ENCODE results near the gene RNF227. TPM values are rescaled to one million over a fixed set of nuclear protein-coding genes. Genes with fewer than 3 reads are reported as not detected.

Gene RNF227
- total and polyA plus RNA-seq, 4 donors, result 0.17 to 1.4 (median 0.32) TPM

DNA sequence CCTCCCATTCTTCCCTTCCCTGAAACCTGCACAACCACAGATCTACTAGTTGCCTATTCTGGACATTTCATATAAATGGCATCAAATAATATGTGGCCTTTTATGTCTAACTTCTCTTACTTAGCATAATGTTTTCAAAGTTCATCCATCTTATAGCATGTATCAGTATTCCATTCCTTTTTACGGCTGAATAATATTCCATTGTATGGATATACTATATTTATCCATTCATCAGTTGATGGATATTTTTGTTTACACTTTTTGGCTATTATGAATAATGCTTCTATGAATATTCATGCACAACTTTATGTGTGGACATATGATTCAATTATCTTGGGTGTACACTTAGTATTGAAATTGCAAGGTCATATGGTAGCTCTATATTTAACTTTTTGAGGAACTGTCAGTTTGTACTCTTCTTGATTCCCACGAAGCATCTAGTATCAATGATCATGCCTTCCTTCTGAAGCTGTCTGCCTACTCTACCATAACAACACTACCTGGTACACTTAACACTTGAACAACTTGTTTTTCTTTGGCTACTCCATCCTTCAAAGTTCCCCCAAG is 40.2 kb downstream of the RNF227 start:
- no peaks in the 10 kb centered on the region for H3K27me3 ChIP-seq (ENCODE audit: control insufficient read depth in 4 of 4, insufficient read depth in 4 of 4, low read length in 3 of 4)
- no peak for TF ChIP-seq CTCF (IDR thresholded peaks at IDR 0.05; ENCODE audit: low read depth, low read length, missing input control)
- no peak for TF ChIP-seq HNF4G (IDR thresholded peaks at IDR 0.05)
- TF ChIP-seq, protein P1, sequence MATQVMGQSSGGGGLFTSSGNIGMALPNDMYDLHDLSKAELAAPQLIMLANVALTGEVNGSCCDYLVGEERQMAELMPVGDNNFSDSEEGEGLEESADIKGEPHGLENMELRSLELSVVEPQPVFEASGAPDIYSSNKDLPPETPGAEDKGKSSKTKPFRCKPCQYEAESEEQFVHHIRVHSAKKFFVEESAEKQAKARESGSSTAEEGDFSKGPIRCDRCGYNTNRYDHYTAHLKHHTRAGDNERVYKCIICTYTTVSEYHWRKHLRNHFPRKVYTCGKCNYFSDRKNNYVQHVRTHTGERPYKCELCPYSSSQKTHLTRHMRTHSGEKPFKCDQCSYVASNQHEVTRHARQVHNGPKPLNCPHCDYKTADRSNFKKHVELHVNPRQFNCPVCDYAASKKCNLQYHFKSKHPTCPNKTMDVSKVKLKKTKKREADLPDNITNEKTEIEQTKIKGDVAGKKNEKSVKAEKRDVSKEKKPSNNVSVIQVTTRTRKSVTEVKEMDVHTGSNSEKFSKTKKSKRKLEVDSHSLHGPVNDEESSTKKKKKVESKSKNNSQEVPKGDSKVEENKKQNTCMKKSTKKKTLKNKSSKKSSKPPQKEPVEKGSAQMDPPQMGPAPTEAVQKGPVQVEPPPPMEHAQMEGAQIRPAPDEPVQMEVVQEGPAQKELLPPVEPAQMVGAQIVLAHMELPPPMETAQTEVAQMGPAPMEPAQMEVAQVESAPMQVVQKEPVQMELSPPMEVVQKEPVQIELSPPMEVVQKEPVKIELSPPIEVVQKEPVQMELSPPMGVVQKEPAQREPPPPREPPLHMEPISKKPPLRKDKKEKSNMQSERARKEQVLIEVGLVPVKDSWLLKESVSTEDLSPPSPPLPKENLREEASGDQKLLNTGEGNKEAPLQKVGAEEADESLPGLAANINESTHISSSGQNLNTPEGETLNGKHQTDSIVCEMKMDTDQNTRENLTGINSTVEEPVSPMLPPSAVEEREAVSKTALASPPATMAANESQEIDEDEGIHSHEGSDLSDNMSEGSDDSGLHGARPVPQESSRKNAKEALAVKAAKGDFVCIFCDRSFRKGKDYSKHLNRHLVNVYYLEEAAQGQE (IDR thresholded peaks at IDR 0.05), result no peak
- no peak for TF ChIP-seq HNF4A (conservative IDR thresholded peaks at IDR 0.05)
- TF ChIP-seq RXRA (IDR thresholded peaks at IDR 0.05), result no peak
- TF ChIP-seq TAF1 (conservative IDR thresholded peaks at IDR 0.05), result no peak
- no peak for TF ChIP-seq YY1 (IDR thresholded peaks at IDR 0.05)
- no peak for TF ChIP-seq GABPA (IDR thresholded peaks at IDR 0.05 in 1 of 2, conservative IDR thresholded peaks at IDR 0.05 in 1 of 2)
- TF ChIP-seq JUND (IDR thresholded peaks at IDR 0.05), result no peak
- no peak for TF ChIP-seq SP1 (IDR thresholded peaks at IDR 0.05)
- TF ChIP-seq, protein P2, sequence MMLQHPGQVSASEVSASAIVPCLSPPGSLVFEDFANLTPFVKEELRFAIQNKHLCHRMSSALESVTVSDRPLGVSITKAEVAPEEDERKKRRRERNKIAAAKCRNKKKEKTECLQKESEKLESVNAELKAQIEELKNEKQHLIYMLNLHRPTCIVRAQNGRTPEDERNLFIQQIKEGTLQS (IDR thresholded peaks at IDR 0.05), result no peak
- no peak for TF ChIP-seq NR2F2 (IDR thresholded peaks at IDR 0.05)
- no peak for TF ChIP-seq ZBTB33 (IDR thresholded peaks at IDR 0.05)
- TF ChIP-seq FOXA2 (IDR thresholded peaks at IDR 0.05), result no peak
- TF ChIP-seq FOXA1 (IDR thresholded peaks at IDR 0.05), result no peak
- no peaks in the 10 kb centered on the region for H3K9me3 ChIP-seq (ENCODE audit: control insufficient read depth in 4 of 4, low read length in 3 of 4)
- no peaks in the 10 kb centered on the region for H3K4me1 ChIP-seq (ENCODE audit: control insufficient read depth in 4 of 4, insufficient read depth in 4 of 4, low read length in 3 of 4)
- H3K4me3 ChIP-seq (ENCODE audit: low read depth in 1 of 3, low read length in 3 of 3), result no peak overlapping the region
- H3K9ac ChIP-seq (ENCODE audit: low read depth in 1 of 2, low read length in 2 of 2), result no peak overlapping the region
- H3K36me3 ChIP-seq (ENCODE audit: control insufficient read depth in 4 of 4, insufficient read depth in 3 of 4, low read depth in 1 of 4, low read length in 3 of 4), result no peaks in the 10 kb centered on the region
- no peak overlapping the region for H3K27ac ChIP-seq (ENCODE audit: low read depth in 1 of 2, low read length in 2 of 2)
- WGBS, result 90% methylated on average over 2 of the region's 2 CpGs
- DNase-seq (ENCODE audit: low spot score), result no peak

- Histone ChIP-seq H3K4me3 (ENCODE audit: low read depth in 1 of 3, low read length in 3 of 3) (no peak overlapping the region), H3K27ac (ENCODE audit: low read depth in 1 of 2, low read length in 2 of 2) (no peak overlapping the region), H3K27me3 (ENCODE audit: control insufficient read depth in 4 of 4, insufficient read depth in 4 of 4, low read length in 3 of 4) (no peaks in the 10 kb centered on the region), H3K36me3 (ENCODE audit: control insufficient read depth in 4 of 4, insufficient read depth in 3 of 4, low read depth in 1 of 4, low read length in 3 of 4) (no peaks in the 10 kb centered on the region), H3K4me1 (ENCODE audit: control insufficient read depth in 4 of 4, insufficient read depth in 4 of 4, low read length in 3 of 4) (no peaks in the 10 kb centered on the region), H3K9me3 (ENCODE audit: control insufficient read depth in 4 of 4, low read length in 3 of 4) (no peaks in the 10 kb centered on the region), H3K9ac (ENCODE audit: low read depth in 1 of 2, low read length in 2 of 2) (no peak overlapping the region)
- no peak for DNase-seq (ENCODE audit: low spot score)
- 89% methylated on average over 4 of the region's 4 CpGs for WGBS
- TF ChIP-seq NR2F2 (IDR thresholded peaks at IDR 0.05) (no peak), SP1 (IDR thresholded peaks at IDR 0.05) (no peak), RXRA (IDR thresholded peaks at IDR 0.05) (no peak), TAF1 (conservative IDR thresholded peaks at IDR 0.05) (no peak), FOXA1 (IDR thresholded peaks at IDR 0.05) (no peak), RAD21 (IDR thresholded peaks at IDR 0.05) (no peak), GABPA (IDR thresholded peaks at IDR 0.05 in 1 of 2, conservative IDR thresholded peaks at IDR 0.05 in 1 of 2) (no peak), HNF4G (IDR thresholded peaks at IDR 0.05) (no peak), YY1 (IDR thresholded peaks at IDR 0.05) (no peak), FOXA2 (IDR thresholded peaks at IDR 0.05) (no peak), EGR1 (IDR thresholded peaks at IDR 0.05; ENCODE audit: low read depth in 2 of 2) (no peak)
- TF ChIP-seq, protein P1 (IDR thresholded peaks at IDR 0.05), result no peak
- TF ChIP-seq, protein P3, sequence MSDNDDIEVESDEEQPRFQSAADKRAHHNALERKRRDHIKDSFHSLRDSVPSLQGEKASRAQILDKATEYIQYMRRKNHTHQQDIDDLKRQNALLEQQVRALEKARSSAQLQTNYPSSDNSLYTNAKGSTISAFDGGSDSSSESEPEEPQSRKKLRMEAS (IDR thresholded peaks at IDR 0.05), result no peak
These were observed 43.0 kb downstream of the RNF227 start for GRCh38 chr17:7873051-7873450.

Data from liver (tissue), 9 donors.